HTERT RPE-1 (cell line): ENCODE measurements around the gene GNAL.
"Not testable (repeated sequence)": the region's sequence is repeated elsewhere in the genome, so short reads cannot be mapped to it uniquely, and the experiment has no call there.

Source experiments
- in situ Hi-C: fragments of 300-500 bp; cut with MboI; formaldehyde crosslinking; loops from 4 replicates; pipeline ENCODE4 v1.14.3; 2020; ENCODE audit warnings: low sequenced_read_pairs

The GNAL gene

DNA sequence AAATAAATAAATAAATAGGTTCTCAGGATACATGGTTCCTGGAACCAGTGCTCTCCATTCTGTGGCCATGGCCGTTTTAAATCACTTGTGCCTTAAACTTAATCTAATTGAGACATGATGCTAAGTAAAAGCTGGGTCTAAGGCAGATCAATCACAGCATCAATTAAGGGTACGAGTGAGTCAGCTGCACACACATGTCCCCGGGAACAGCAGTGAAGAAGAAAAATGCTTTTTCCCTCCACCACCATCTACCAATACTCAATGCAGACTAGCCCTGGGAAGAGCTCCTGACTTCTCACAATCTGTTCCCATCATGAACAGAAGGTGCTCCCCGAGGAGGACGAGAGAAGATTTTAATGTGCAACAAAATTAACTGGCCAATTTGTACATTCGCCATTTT is 155.4 kb downstream of the GNAL start:
- in situ Hi-C loops, result no loop called here

DNA sequence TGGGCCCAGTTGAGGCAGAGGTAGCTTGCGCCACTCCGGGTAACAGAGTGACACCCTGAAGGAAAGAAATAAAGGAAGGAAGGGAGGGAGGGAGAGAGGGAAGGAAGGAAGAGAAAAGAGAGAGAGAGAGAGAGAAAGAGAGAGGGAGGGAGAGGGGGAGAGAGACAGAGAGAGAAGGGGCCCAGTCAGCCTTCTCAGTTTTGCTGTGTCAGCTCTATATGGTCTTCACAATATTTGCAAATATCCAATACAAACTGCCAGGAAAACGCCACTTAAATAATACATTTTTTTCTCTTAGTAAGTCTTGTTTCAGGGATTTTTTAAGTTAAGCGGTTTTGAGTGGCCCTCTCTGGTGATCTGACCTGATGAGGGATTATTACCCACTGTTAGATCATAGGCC is 156.6 kb downstream of the GNAL start:
- in situ Hi-C loops, result no loop called here

DNA sequence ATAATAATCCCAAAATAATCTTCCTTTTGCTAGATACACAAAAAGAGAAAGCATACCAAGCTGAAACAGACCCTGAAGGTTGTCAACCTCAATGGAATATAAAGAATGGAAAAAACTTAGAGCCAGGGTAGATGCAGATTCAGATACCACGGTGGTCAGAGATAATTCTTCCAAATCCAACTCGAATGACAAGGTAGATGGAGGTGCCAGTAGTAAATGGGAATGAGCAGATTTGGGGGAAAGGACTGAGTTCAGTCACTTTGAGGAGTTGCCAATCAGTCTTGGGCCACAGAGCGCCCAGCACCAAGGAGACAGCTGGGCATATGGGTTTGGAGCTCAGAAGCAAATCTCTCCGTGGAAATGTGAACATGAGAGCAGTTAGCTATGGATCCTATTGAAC is 158.7 kb downstream of the GNAL start:
- in situ Hi-C loops, result no loop called here

DNA sequence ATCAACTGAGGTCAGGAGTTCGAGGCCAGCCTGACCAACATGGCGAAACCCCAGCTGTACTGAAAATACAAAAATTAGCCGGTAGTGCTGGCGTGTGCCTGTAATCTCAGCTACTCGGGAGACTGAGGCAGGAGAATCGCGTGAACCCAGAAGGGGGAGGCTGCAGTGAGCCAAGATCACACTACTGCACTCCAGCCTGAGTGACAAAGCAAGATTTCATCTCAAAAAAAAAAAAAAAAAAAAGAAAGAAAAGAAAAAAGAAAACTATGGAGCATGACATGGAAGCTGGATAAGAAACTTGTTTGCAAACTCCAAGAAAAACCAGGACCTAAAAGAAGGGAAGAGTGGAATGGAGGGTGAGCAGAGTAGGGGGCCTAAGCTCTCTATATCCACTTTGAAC is 160.2 kb downstream of the GNAL start:
- in situ Hi-C loops, result no loop called here

DNA sequence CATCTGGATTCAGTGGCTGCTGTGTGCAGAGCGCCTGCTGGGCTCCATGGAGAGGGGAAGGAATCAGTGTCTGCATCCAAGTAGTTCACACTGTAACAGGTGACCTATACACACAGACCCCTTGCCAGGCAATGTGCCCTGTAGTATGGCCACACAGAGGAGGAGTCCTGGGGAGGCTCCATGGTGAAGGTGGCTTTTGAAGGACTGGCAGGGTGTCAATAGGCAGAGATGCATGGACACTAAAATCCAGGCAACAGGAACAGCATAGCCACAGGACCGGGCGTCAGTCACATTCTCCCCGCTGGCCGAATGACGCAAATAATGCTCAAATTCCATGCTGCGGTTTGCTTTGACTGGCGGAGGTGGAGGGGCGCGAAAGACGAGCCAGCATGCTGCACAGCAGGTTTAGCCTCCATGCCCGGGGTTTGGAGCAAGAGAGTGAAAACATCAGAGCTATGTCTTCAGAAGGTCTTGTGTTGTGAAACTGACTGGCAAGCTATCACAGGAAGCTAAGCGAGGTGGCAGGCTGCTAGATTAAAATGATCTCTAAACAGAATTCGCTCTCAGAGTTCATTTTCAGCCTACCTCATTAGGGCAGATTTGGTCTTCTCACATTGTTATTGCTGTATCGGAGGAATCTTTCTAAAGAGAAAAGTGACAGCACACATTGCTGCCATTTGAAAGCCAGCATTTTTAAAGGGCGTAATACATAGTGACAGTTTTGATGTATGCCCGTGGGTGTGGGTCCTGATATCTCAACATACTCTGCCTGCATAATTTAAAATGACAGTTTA is 161.0 kb downstream of the GNAL start:
- in situ Hi-C loops, result no loop called here

DNA sequence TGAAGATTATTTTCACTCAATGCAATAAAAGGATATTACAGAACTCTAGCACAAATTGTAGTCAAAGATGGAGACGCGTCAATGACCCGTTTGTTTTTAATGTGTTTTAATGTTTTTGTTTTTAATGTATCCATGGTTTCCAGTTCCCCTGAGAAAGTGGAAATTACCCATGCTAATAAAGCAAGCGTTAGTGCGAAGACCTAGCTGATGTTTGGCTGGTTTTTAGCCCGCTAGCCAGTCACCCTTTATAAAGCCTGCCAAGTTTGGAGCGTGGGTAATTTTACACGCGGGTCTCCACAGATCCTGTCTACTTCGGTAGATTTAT is 161.7 kb downstream of the GNAL start:
- in situ Hi-C loops, result no loop called here

DNA sequence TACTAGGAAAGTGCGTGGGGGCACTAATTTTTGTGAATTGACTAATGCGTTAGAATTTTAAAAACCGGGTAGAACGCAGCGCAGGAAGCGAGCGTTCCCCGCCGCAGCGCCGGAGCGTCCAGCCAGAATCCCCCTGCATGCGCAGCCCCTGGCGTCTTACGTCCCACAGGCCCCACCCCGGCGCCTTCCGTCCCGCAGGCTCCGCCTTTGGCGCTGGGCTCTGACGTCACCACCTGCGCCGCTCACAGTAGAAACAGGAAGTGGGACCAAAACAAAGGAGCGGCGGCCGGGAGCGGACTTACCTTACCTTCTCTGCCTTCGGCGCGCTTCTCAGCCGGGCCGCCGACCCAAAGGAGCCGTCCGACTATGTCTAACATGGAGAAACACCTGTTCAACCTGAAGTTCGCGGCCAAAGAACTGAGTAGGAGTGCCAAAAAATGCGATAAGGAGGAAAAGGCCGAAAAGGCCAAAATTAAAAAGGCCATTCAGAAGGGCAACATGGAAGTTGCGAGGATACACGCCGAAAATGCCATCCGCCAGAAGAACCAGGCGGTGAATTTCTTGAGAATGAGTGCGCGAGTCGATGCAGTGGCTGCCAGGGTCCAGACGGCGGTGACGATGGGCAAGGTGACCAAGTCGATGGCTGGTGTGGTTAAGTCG is 162.2 kb downstream of the GNAL start, which contains the start of gene CHMP1B:
CHMP1B (plus strand) TSS at position 268 of the 660 bp plus-strand sequence; CDS start at position 367, 99 bp downstream.
- in situ Hi-C loops, result no loop called here

DNA sequence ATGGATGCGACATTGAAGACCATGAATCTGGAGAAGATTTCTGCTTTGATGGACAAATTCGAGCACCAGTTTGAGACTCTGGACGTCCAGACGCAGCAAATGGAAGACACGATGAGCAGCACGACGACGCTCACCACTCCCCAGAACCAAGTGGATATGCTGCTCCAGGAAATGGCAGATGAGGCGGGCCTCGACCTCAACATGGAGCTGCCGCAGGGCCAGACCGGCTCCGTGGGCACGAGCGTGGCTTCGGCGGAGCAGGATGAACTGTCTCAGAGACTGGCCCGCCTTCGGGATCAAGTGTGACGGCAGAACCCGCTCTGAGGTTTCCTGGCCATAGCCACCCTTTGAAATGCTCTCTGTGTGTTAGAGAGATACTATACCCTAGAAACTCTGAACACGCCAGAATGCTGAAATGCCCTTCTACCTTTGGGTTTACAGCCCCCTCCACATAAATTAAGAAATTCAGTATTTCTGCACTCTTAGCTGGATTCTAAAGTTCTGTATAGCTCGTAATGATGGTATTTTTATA is 162.8 kb downstream of the GNAL start:
- in situ Hi-C loops, result no loop called here

DNA sequence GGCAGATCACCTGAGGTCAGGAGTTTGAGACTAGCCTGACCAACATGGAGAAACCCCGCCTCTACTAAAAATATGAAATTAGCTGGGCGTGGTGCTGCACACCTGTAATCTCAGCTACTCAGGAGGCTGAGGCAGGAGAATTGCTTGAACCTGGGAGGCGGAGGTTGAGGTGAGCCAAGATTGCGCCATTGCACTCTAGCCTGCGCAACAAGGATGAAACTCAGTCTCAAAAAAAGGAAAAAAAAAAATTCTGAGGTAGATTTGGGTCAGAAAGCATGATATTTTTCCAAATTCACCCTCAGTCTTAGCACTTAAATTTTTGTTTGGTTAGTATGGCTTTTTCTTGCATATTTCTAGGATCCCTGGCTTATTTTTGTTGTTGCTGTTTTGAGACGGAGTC is 165.5 kb downstream of the GNAL start:
- in situ Hi-C loops, result not testable (repeated sequence)

DNA sequence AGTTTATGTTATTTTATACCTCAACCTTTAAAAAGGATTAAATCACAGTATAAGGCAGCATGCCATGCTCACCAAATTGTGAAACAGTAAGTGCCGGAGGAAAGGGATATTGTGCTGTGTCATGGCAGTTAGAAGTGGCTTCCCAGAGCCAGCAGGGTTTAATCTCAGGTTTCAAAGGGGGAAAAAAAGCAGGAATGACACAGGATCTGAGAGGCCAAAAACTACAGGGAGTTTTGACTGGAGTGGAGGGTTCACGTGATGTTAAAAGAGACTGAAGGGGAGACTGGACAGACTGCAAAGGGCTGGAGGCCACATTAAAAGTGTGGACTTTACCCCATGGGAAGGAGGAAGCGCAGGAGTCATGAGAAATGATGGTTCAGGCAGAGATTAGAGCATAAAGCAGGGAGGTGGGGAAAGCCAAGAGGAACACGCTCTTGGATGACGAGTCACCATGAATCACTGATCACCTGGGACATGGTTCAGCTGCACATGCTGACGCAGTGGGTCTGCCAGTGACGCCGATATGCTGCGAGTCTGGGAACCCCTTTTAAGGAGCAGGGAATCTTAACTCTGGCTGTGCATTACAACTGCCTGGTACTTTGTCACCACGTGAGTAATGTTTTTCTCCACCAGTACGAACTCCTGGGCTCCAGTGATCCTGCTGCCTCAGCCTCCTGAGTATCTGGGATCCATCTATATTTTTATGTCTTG is 168.3 kb downstream of the GNAL start:
- in situ Hi-C loops, result no loop called here

DNA sequence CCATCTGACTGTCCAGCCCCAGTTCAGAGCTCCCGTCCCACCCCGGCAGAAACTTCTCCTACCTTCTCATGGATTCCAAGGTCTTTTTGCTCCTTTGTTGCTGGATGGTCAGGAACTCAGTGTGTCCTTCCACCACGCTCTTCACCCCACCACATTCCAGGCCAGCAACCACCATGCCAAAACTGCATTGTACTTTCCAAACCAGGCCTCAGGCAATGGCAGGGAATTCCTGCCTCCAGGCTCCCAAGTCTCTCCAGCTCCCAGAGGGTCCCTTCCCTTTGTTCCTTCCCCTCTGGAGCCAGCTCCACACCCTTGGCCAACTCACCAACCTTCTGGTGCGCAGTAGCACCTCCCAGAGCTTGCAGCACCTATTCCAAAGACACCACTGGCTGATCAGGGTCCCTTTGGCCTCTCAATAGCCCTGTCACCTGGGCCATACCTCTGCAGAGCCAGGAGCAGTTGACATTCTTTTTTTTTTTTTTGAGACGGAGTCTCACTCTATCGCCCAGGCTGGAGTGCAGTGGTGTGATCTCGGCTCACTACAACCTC is 170.3 kb downstream of the GNAL start:
- in situ Hi-C loops, result no loop called here

DNA sequence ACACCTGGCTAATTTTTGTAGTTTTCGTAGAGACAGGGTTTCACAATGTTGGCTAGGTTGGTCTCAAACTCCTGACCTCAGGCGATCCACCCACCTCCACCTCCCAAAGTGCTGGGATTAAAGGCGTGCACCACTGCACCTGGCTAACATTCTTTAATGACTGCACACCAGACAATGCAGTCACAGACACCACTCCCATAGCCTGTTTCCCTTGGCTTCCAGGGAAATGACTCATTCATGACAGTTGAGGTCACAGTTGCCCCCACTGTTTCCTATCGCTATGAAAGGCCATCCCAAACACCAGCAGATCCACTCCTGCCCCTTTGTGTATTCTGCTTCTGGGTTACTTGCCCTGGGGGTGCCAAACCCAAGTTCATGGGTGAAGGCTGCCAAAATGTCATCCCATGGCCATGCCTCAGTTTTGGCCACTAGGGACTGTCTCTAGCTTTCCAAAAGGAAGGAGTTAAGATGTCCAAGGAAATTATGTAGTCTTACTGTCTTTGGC is 170.9 kb downstream of the GNAL start:
- in situ Hi-C loops, result no loop called here

DNA sequence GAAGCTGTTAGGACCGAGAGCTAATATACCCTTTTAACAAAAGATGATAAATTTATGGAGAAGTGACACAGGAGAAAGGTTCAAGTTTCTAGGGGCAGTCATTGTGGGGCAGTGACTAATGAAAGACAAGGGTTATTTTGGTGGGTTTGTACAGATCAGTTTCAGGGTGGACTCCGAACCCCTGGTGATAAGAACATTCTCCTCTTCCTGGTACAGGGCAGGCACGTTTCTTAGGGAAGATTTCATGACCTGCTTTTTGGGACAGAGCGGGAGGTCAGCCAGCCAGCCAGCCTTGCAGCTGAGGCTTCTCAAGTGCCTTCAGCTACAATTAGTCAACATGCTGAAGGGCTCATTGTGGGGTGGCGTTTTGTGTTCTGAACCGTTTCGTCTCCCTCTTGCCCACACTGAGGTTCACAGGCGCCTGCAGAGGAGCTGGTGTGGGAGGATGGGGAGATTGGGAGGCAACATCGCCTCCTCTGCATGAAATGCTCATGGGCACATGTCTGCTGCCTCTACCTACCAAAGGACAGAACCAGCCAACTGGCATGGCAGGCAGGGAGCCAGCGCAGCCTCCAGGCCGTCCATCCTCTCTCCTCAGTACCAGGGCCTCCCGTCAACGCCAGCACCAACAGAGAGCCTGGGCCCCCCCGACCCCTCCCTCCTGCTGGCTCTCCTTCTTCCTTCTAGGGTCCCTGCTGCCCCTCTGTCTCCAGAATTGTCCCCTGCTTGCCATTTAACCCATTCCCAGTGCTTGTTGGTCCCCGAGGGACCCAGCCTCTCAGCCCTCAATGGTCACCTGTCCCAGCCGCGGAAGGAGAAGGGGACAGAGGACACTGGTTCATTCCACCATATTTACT is 171.8 kb downstream of the GNAL start:
- in situ Hi-C loops, result no loop called here

DNA sequence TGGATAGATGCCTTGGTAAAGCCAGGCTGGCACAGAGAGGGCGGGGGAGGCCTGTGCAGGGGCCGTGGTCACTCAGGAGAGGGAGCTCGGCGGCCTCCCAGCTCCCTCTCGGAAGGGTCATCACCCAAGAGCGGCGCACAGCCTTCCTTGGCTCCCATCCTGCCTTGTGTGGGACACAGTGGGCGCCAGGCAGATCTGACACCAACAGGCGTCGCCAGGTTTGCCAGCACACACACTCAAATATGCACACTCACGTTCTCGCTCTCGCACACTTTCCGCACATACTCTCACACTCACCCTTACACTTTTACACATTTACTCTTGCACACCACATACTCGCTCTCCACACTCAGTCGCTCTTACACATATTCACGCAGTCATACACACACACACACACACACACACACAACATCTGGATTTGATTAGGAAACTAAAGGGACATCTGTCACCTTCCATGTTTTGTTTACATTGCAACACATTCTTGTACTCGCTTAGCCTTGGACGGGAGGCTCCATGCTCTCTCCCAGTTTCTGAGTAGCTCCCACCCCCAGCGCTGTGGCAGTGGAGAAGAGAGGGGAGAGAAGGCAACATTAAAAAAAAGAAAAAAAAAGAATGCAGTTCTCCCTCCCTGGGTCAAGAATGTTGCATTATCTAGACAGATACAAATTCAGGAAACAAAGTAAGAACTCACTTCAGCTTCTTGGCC is 172.7 kb downstream of the GNAL start:
- in situ Hi-C loops, result no loop called here

DNA sequence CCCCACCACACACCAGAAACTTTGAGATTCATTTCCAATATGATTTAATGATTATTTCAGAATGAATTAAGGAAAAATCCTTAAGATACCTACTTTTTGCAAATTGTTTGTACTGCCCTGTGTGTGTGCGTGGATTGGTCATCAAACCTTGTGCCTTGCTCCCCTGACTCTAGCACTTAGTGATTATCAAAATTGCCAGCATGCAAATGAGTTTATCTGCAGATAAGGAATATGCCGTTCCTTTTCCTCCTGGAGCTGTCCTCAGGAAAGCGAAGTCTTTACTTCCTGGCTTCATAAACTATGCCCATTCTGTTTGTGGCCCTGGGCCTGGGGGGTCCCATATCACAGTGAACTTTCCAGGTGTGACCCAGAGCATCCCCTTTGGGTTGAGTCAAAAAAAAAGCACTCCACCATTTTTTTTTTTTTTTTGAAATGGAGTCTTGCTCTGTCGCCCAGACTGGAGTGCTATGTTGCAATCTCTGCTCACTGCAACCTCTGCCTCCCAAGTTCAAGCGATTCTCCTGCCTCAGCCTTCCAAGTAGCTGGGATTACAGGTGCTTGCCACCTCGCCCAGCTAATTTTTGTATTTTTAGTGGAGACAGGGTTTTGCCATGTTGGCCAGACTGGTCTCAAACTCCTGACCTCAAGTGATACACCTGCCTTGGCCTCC is 173.5 kb downstream of the GNAL start:
- in situ Hi-C loops, result no loop called here

DNA sequence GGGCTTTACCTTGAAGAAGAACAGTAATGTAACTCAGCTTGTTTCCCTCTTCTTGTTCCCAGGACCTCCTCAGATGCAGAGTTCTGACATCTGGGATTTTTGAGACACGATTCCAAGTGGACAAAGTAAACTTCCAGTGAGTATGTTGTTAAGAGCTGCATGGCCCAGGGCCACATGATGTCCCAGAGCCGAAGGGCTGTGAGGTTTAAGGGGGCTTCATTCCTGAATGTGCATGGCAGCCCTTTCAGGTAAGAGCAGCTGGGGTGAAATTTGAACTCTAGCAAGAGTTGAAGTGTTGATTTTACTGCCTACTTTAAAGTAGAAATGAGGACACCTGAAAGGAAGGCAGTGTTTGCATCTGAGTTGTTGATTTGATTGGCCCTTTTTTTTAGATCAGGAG is 175.4 kb downstream of the GNAL start:
- in situ Hi-C loops, result no loop called here

DNA sequence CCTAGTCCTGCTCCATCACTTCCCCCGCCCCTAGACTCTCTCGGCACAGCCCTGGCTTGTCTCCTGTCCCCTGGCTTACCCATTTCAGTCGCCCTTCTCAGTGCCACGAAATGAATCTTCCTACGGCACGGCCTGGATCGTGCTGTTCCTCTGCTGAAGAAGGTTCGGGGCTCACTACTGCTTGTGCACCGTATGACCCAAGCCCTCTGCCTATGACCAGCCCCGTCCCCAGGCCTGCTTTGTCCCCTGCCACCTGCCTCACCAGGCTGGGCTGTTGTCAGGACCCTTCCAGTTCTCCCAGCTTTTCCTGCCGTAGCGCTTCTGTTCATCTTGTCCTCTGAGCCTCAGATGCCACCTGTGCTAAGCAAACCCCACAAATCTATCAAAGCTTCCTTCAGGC is 176.0 kb downstream of the GNAL start:
- in situ Hi-C loops, result no loop called here

DNA sequence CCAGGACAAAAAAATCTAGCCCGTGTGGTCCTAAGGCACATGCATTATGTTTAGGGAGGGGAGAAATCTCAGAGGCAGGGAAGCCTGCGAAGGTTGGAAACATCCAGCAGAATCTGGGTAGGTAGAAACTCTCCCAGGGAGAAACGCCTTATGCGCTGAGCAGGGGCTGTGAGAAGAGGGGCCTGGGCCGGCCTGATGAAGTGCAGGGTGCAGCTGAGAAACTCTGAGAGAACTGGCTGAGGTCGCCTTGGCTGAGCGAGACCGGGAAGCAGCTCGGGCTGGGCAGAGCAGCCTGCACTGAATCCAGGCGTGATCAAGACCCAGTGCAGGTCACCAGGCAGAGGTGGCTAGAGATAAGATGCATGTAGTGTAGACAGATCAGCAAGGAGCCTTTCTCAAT is 177.3 kb downstream of the GNAL start:
- in situ Hi-C loops, result no loop called here

DNA sequence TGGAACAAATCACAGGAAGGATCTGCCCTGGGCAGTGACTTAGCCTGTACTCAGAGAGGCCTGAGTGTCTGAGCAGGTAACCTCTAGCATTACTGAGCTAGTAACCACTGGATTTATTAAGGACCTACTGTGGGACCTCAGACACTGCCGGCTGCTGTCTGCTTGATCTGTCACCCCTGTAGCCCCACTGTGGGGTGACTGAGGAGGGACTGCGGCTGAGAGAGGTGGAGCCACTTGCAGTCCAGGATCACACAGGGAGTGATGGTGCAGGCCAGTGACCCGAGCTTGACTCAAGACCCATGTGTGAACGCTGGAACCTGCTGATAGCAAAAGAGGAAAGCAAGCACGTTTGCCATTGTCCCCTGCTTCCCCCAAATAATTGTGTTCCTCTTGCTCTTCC is 177.7 kb downstream of the GNAL start:
- in situ Hi-C loops, result no loop called here
